ENCODE results near the gene OTC.

OTC gene

GRCh38 chrX:38352362-38352761 lies at the start of gene OTC:
OTC (plus strand) TSS chrX:38352604; CDS start chrX:38352697, 93 bp downstream.
- DNase-seq (ENCODE audit: low read depth), result no peak

GRCh38 chrX:38304010-38304409 lies 48.4 kb upstream of the OTC start:
- no peak for DNase-seq (ENCODE audit: low read depth)

DNA sequence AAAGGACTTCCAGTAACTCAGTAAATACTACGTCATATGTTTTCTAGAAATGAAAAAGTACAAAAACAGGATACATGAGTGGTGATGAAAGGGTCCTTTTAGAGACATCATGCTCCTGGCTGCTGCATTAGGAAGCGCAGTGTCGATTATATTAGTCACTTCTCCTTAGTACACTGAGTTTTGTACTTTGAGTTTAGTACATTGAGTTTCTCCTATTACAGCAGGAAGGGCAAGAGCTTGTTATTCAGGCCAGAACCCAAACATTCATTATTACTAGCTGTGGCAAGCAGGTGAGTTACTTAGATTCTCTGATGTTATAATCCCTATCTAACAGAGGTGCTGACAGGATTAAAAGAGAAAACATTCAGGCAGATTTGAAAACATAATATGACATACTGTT lies 46.4 kb upstream of the OTC start:
- DNase-seq (ENCODE audit: low read depth), result no peak

- no peak for DNase-seq (ENCODE audit: low read depth)
Observed at GRCh38 chrX:38311743-38312142, 40.7 kb upstream of the OTC start.

GRCh38 chrX:38312436-38312835 lies 40.0 kb upstream of the OTC start:
- DNase-seq (ENCODE audit: low read depth), result peak; percentile 48

DNA sequence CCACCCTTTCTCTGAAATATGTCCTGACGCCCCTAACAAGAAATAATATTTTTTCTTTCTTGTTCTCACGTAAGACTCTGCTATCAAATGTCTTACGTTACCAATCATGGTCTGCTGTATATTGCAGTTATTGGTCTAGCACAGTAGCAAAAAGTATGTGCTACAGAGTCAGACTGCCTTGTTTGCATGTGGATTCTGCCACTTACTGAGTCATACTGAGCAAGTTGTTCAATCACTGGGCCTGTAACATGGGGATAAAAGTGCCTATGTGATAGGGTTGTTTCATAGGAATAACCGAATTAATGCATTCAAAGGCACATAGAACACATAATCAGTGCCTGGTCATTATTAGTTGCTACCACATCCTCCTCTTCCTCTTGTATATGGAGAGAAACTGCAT lies 39.2 kb upstream of the OTC start:
- no peak for DNase-seq (ENCODE audit: low read depth)

- DNase-seq (ENCODE audit: low read depth), result no peak
Observed at GRCh38 chrX:38315186-38315585, 37.2 kb upstream of the OTC start.

GRCh38 chrX:38318196-38318595 lies 34.2 kb upstream of the OTC start:
- no peak for DNase-seq (ENCODE audit: low read depth)

GRCh38 chrX:38318606-38319005 lies 33.8 kb upstream of the OTC start:
- DNase-seq (ENCODE audit: low read depth), result no peak

GRCh38 chrX:38320819-38321218 lies 31.6 kb upstream of the OTC start:
- no peak for DNase-seq (ENCODE audit: low read depth)

DNA sequence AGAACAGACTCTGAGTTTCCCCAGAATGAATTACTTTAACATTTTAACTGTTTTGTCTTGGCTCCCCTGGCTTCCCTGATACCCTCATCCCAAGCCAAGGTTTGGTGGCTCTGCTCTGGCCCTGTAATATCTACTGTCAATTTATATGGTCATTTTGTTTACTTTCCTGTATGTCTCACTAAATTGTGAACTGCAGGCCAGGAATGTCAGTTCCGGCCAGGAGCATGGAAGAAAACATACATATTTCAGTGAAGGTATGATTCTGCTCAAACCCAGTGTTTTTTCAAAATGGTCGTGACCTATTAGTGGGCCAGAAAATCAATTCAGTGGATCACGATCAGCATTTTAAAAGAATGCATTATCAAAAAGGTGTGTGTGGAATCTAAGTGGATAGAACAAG lies 26.3 kb upstream of the OTC start:
- no peak for DNase-seq (ENCODE audit: low read depth)

DNA sequence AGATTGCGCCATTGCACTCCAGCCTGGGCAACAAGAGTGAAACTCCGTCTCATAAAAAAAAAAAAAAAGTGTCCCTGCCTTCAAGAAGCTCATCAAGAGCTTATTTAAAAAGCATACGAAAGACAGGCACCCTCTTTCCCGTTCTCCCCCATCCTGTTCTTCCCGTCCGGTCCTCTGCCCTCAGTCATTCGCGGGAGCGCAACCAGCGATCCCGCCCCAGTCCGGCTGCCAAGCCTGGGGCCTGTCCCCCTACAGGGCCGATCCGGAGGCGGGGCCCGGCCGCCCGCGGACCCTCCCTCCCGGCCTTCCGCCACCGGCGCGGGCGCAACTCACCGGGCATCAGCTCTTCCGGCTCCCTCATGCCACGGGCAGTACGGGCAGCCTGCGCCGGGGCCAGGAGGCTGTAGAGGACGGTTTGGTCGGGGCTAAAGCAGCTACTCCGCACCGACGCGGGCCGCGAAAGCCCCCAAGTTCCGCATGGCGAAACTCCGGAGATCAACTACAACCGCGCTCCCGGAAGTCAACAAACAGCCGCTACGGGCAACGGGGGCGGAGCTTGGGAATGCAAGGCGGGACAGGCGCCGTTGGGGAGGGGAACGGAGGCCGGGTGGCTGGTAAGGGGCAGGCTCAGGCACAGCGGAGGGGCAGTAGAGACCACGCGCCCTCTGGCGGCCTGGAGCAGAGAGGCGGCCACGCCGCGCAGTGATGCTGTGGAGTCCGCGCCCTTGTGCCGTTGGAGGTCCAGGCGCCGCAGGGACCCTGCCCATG lies 25.2 kb upstream of the OTC start, which contains the start of gene RPGR:
Gene RPGR, minus strand, starts transcription at position 503 of the 768 bp plus-strand sequence. Its CDS starts 142 bp downstream, at position 361.
- peak; percentile 60 for DNase-seq (ENCODE audit: low read depth)

DNA sequence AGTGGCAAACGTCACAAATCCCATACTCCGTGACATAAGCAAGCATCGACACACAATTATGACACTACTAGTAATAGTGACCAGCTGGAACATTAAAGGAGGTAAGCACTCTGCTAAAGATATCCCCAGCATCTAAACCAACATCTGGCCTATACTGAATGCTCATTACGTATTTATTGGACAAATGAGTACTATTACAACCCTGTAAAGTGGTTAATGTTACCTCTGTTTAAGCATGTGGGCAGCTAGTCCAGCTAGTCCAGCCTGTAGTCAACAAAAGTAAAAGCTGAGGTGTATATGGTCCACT lies 24.7 kb upstream of the OTC start:
- no peak for DNase-seq (ENCODE audit: low read depth)

DNA sequence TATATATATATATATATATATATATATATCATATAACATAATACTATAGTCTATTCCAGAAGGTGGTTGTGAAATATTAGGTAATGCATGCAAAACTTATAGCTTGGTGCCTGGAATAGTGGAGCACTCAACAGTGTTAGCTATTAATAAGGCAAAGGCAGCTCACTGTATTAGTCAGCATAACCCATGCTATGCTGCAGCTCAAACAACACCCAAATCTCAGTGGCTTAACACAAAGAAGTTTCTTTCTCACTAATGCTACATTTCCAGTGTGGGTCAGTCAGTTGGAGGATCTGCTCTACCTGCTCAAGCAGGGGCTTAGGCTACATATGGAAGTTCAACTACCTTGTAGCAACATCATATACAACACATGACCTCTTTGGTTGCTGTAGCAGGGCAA lies 19.9 kb upstream of the OTC start:
- DNase-seq (ENCODE audit: low read depth), result no peak

- DNase-seq (ENCODE audit: low read depth), result no peak
Observed at GRCh38 chrX:38335382-38335781, 17.0 kb upstream of the OTC start.

DNA sequence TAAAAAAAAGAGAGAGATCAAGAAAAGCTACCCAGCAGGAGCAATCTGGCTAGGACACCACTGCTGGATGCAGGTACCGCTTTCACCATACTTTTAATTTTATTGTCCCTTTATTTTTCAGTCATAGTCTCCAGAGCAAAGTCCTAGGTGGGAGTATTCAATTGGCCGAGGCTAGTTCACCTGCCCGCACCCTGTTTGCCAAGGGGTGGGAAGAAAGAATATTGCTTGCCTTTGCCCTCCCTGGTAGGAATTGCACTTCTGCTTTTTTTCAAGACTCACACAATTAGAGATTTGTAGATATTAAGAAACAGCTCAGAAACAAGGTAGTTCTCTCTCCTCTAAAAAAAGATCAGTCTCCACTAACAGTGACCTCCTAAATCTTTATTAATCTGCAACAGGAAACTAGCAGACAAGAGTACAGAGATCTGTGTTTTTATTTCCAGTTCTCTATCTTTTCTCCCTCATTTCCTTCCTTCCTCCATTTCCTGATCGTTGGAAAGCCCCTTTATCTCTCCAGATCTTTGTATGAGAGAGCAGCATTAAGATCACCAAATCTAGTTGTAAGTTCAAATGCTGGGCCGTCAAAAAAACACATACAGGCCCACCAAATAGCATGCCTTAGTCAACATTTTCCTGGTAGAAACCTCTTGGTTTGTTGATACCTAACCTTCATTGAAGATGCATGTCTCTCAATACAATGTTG lies 15.7 kb upstream of the OTC start:
- no peak for DNase-seq (ENCODE audit: low read depth)

- no peak for DNase-seq (ENCODE audit: low read depth)
Observed at GRCh38 chrX:38341442-38341841, 11.0 kb upstream of the OTC start.

DNA sequence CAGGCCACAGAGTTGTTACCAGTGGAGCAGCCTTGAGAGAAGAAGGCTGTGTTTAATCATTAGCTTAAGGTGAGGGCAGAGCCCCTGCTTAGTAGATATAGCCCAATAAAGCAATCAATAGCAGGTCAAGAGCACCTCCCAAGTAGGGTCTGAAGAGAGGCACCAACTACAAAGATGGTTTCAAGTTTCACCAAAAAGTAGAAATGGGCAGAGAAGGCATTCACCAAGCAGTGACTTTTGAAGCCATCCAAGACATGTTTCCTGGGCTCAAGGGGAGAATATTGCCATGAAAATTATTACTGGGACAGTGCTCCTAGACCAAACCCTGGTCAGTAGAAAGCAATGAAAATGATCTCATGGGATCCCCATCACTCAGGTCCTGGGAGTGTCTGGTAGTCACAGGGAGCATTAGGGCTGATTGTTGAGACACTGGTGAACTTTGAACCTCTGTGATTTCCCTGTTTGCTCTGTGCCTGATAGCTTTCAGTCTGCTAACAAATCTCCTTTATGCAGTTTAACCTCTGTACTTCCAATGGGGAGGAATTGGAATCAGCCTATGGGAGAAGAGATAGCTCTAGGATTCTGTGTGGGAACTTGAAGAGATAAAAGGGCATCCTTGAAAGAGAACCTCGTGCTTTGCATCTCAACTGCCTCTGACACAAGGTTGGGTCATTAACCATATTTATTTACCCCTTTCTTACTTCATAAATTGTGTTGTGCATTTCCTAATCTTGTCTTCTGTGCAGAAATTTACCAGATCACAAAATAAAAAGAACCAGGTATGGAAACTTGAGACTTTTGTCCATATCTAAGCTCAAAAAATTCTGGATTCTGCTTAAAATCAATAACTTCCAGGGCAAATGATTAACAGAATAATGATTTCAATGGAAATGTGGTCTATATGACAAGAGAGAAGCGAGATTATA lies 9.3 kb upstream of the OTC start:
- DNase-seq (ENCODE audit: low read depth), result no peak

DNA sequence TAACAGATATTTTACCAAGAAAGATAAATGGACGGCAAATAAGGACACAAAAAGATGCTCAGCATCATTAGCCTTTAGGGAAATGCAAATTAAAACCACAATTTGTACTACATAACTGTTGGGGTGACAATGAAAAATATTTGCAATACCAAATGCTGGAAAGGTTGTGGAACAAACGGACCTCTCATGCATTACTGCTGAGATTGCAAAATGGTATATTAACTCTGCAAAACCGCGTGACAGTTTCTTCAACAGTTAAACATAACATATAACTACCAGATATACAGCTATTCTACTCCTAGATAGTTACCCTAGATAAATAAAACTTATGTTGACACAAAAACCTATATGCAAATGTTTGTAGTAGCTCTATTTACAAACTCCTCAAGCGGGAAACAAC lies 6.3 kb upstream of the OTC start:
- no peak for DNase-seq (ENCODE audit: low read depth)

GRCh38 chrX:38347136-38347535 lies 5.3 kb upstream of the OTC start:
- peak; percentile 34 for DNase-seq (ENCODE audit: low read depth)

DNA sequence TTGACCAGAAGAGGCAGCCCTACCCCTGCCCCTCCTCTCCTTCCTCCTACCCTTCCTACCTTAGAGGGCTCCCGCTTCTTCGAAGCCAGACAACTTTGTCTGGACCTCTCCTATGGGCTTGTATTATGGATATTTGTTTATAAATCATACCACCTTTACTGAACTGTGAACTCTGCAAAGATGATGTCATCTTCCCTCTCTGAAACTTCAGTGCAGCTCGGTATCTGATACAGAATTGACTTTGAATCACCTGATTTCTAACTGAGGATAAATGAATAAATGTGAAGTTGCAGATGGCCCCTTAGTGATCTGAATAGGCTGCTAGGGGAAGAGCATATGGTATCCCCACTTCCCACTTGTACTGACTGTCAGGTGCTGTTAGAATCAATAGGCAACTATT lies 1.1 kb upstream of the OTC start:
- no peak for DNase-seq (ENCODE audit: low read depth)

DNA sequence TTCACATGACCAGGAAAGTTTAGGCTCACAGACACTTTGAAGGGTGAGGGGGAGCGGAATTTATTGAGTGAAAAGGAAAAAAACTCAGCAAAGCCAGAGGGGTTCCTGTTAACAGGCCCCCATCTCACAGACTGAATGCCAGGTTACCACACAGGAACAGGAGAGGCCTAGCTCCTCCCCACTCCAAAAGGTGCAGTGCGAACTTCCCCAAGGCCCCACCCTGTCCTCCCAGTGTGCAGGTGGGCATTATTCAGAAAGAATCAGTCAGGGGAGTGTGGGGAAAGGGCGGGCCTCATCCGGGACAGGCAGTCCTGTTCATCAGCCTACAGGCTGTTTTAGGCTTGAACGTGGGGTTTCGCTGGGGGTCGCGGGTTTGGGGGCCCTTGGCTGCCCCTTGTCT lies 4.0 kb downstream of the OTC start:
- no peak for DNase-seq (ENCODE audit: low read depth)
